Left lung (tissue), 10 donors: ENCODE data around the gene SACM1L. TPM values are rescaled to one million over a fixed set of nuclear protein-coding genes. Genes with fewer than 3 reads are reported as not detected.

Experiments
- ATAC-seq: fragments of 200-7000 bp; cut with Tn5 transposase; one replicate; pipeline ENCODE4 v1.9.1; 2020; ENCODE audit warnings: moderate library complexity
- DNase-seq, 4 donors: peaks; one replicate each; pipeline ENCODE4 v3.0.0-alpha.2; 2013 to 2020
- H3K27ac ChIP-seq, 2 donors: fragments of 200-600 bp; sonication (generic) in 1 of 2; one replicate each; pipeline versions ENCODE4 v1.5.0 to v1.8.0; 2020 to 2021
- H3K27me3 ChIP-seq, 2 donors: fragments of 200-600 bp; sonication (generic) in 1 of 2; one replicate each; pipeline versions ENCODE4 v1.5.0 to v1.8.0; 2020 to 2021
- H3K36me3 ChIP-seq, 2 donors: fragments of 200-600 bp; sonication (generic) in 1 of 2; one replicate each; pipeline versions ENCODE4 v1.5.0 to v1.8.0; 2020 to 2021
- H3K4me1 ChIP-seq, 2 donors: fragments of 200-600 bp; one replicate each; pipeline ENCODE4 v1.8.0; 2021
- H3K4me3 ChIP-seq, 2 donors: fragments of 200-600 bp; sonication (generic) in 1 of 2; one replicate each; pipeline versions ENCODE4 v1.5.0 to v1.8.0; 2020 to 2021; ENCODE audit warnings: mild to moderate bottlenecking in 1 of 2
- H3K9me3 ChIP-seq, 2 donors: fragments of 200-600 bp; sonication (generic) in 1 of 2; one replicate each; pipeline versions ENCODE4 v1.5.0 to v1.8.0; 2020 to 2021
- intact Hi-C, 2 donors: fragments of 100-400 bp; cut with DNase I; formaldehyde crosslinking; loops; one replicate each; pipeline versions ENCODE4 v1.11.2 to v1.14.2; 2022
- polyA plus RNA-seq, 6 donors: library from polyadenylated mRNA; unstranded; fragments of 120-200 nt; gene quantifications; one replicate each; pipeline ENCODE4 v1.2.1, GENCODE V29; 2013; ENCODE audit not compliant: insufficient read length in 6 of 6
- total RNA-seq, 2 donors: library from RNA; stranded (reverse); fragmentation: NEBNext Ultra II Directional; extraction: Animal tissue kit (Norgen Biotek cat#: 25700); gene quantifications; one replicate each; pipeline ENCODE4 v1.2.1, GENCODE V29; 2021
- TF ChIP-seq, protein P1 (sequence below), 2 donors: fragments of 200-600 bp; sonication (generic) in 1 of 2; IDR thresholded peaks; one replicate each; pipeline versions ENCODE4 v1.5.0 to v1.8.0; 2021; ENCODE audit warnings: antibody characterized with exemption in 2 of 2
- donor health status: DM: no; HTN: yes; CAD: no.
- donor health status: DM: no; HTN: no; CAD: no.

SACM1L gene
- total and polyA plus RNA-seq, 8 donors: 58.2 to 100 (median 80.2) TPM

DNA sequence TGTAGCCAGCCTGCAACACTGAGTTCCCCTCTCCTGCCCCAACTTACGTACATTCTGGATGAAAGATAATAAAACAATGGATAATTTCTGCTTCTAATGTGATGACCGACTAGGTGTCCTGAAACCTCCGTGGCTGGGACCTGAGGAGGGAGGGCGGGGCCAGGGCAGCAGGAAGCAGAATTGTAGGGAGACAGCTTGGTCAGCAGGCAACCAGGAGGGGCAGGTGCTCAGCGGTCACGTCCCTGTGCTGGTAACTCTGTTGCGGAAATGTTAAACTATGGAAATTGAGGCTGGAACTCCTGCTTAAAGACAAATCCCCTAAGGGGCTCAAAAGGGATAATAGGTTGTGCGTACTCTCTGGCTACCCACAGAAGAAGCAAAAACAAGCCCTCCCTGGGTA is 76.8 kb downstream of the SACM1L start:
- no peak for DNase-seq
- intact Hi-C loops: loop anchor here in 1 of 2 donors (10.0 kb wide), 1 partner anchor 159 kb away; no protein-coding TSS in a partner anchor
- TF ChIP-seq, protein P1, sequence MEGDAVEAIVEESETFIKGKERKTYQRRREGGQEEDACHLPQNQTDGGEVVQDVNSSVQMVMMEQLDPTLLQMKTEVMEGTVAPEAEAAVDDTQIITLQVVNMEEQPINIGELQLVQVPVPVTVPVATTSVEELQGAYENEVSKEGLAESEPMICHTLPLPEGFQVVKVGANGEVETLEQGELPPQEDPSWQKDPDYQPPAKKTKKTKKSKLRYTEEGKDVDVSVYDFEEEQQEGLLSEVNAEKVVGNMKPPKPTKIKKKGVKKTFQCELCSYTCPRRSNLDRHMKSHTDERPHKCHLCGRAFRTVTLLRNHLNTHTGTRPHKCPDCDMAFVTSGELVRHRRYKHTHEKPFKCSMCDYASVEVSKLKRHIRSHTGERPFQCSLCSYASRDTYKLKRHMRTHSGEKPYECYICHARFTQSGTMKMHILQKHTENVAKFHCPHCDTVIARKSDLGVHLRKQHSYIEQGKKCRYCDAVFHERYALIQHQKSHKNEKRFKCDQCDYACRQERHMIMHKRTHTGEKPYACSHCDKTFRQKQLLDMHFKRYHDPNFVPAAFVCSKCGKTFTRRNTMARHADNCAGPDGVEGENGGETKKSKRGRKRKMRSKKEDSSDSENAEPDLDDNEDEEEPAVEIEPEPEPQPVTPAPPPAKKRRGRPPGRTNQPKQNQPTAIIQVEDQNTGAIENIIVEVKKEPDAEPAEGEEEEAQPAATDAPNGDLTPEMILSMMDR (IDR thresholded peaks at IDR 0.05): no peak
- Histone ChIP-seq H3K27me3 (no peaks in the 10 kb centered on the region), H3K36me3 (no peaks in the 10 kb centered on the region), H3K9me3 (no peaks in the 10 kb centered on the region), H3K27ac (no peak overlapping the region), H3K4me3 (no peak overlapping the region), H3K4me1 (no peaks in the 10 kb centered on the region)
- no peak for ATAC-seq

DNA sequence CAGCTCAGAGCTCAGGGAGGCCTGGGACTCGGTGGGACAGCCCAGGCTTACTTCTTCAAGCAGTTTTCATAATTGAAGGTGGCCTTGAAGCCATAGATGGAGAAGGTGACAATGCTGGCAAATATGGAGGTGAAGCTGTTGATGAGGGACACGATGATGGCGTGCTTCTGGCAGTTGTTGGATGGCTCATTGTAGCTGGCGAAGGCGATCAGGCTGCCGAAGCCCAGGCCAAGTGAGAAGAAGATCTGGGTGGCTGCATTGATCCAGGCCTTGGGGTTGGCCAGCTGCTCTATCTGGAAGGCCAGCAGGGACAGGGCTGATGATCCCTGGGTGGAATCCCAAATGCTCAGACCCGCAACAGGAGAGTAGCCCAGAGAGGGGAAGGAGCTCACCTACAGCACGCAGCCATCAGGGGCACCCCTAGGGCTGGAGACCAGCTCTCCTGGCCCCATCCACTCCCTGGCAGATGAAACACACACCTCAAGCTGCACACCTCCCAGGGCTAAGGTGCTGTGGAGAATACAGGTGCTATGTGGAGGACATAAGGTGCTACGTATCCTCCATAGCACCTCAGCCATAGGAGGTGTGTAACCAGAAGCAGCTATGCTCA is 82.1 kb downstream of the SACM1L start:
- Histone ChIP-seq H3K36me3 (no peaks in the 10 kb centered on the region), H3K27ac (no peak overlapping the region), H3K4me1 (no peaks in the 10 kb centered on the region), H3K27me3 (no peaks in the 10 kb centered on the region), H3K9me3 (no peaks in the 10 kb centered on the region), H3K4me3 (no peak overlapping the region)
- intact Hi-C loops: no loop called here
- no peak for DNase-seq
- TF ChIP-seq, protein P1 (IDR thresholded peaks at IDR 0.05): no peak
- no peak for ATAC-seq

DNA sequence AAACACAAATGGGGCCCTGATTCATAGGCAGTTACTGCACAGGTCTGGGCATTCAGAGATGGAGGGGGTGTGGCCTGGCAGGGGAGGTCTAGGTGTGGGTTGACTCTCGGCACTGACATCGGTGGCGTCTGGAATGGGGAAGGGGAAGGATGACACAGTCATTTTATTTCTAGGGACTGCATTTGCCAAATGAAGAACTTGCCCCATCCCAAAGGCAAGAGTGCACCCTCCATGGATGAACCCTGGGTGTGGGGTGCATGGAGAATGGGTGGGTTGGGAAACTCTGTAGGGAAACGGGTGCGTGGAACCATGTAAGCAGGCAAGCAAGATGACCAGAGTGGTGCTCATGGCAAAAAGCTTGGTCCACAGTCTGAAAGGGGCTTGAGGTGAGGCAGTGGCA is 82.6 kb downstream of the SACM1L start:
- DNase-seq: no peak
- Histone ChIP-seq H3K36me3 (no peaks in the 10 kb centered on the region), H3K27me3 (no peaks in the 10 kb centered on the region), H3K27ac (no peak overlapping the region), H3K4me1 (no peaks in the 10 kb centered on the region), H3K9me3 (no peaks in the 10 kb centered on the region), H3K4me3 (no peak overlapping the region)
- TF ChIP-seq, protein P1 (IDR thresholded peaks at IDR 0.05): no peak
- no peak for ATAC-seq
- intact Hi-C loops: no loop called here

DNA sequence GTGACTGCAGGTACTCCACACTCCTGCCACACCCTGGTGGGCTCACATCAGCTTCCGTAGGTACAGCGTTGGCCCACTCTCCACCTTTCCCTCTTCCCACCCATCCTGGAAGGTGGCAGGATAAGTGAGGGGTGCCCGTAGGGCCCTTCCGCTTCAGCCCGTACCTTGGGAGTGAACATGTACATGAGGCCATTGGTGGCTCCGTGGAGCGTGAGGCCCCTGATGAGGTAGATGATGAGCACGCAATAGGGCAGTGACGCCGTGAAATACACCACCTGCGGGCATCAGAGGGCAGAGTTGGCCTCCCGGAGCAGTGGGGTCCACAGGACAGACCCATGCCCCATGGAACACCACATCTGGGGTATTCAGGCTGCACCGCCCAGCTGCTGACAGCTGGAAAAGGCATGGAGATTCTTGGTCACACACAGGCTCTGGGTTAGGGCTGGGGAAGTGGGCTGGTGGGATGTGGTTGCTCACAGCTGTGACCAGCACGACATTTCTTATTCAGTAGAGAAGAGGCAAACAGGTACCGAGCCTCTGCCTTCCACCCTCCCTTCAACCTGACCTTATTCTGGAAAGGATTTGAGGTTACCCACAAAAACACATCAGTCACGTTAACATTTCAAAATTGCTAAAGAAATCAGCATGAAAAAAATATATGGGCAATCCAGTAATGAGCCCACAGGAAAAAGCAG is 83.3 kb downstream of the SACM1L start:
- DNase-seq (no peak), ATAC-seq (no peak)
- Histone ChIP-seq H3K36me3 (no peaks in the 10 kb centered on the region), H3K27me3 (no peaks in the 10 kb centered on the region), H3K4me1 (no peaks in the 10 kb centered on the region), H3K4me3 (no peak overlapping the region), H3K27ac (no peak overlapping the region), H3K9me3 (no peaks in the 10 kb centered on the region)
- TF ChIP-seq, protein P1 (IDR thresholded peaks at IDR 0.05): no peak
- intact Hi-C loops: no loop called here

DNA sequence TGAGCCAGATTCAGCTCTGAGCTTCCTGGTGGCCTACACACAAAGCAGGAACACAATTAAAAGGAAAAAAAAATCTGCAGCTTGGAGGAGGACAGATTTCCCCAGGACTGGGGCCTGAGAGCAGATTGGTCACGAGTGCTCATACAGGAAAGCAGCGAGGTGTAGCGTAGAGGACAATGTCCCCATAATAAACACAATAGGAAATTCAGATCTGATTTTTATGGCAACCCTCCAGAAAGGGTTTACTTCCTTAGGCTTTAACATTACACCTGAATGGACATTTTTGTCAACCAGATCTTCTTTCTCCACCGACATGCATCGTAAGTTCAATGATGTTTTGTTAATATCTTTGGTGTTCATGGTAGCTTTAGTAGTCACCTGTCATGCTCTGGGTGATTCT is 83.9 kb downstream of the SACM1L start:
- H3K27me3 ChIP-seq: no peaks in the 10 kb centered on the region
- no peaks in the 10 kb centered on the region for H3K36me3 ChIP-seq
- intact Hi-C loops: no loop called here
- TF ChIP-seq, protein P1 (IDR thresholded peaks at IDR 0.05): no peak
- H3K27ac ChIP-seq: no peak overlapping the region
- no peak overlapping the region for H3K4me3 ChIP-seq
- ATAC-seq: no peak
- H3K4me1 ChIP-seq: no peaks in the 10 kb centered on the region
- no peak for DNase-seq
- no peaks in the 10 kb centered on the region for H3K9me3 ChIP-seq
